NCI-H510A treated with DMSO at 0.1 percent for 48 hours (cell line): Measurements from ENCODE around the gene NOP9.
A peak's percentile ranks its signal among the peaks of the same experiment; 100 is the strongest.
"Not testable (repeated sequence)": the region's sequence is repeated elsewhere in the genome, so short reads cannot be mapped to it uniquely, and the experiment has no call there.

Experiments
- DNase-seq: peaks from one replicate; lab custom pipeline; 2025; lab: John Stamatoyannopoulos, UW

The NOP9 gene

GRCh38 chr14:24325963-24326362, 26.3 kb downstream of the NOP9 start:
- no peak for DNase-seq

- no peak for DNase-seq
These were observed 27.7 kb downstream of the NOP9 start for GRCh38 chr14:24327303-24327702.

- not testable (repeated sequence) for DNase-seq
These were observed 28.3 kb downstream of the NOP9 start for GRCh38 chr14:24327914-24328313.

GRCh38 chr14:24329073-24329663, 29.5 kb downstream of the NOP9 start:
- DNase-seq, result no peak

- no peak for DNase-seq
These were observed 30.1 kb downstream of the NOP9 start for GRCh38 chr14:24329736-24330135.

- DNase-seq, result no peak
These were observed 31.5 kb downstream of the NOP9 start for GRCh38 chr14:24330973-24331674.

- no peak for DNase-seq
These were observed 32.1 kb downstream of the NOP9 start for GRCh38 chr14:24331731-24332267.

GRCh38 chr14:24332268-24332993, 32.8 kb downstream of the NOP9 start:
- DNase-seq, result peak; percentile 38

- no peak for DNase-seq
These were observed 35.0 kb downstream of the NOP9 start, which contains the start of gene ADCY4 for GRCh38 chr14:24334431-24335291. Gene ADCY4, minus strand, starts transcription at chr14:24335071. Its CDS starts 419 bp downstream, at chr14:24334652.

GRCh38 chr14:24335461-24336171, 36.0 kb downstream of the NOP9 start:
- DNase-seq, result no peak

- no peak for DNase-seq
These were observed 37.6 kb downstream of the NOP9 start for GRCh38 chr14:24337144-24337823.

GRCh38 chr14:24337824-24338175, 38.1 kb downstream of the NOP9 start:
- no peak for DNase-seq

- DNase-seq, result no peak
These were observed 39.2 kb downstream of the NOP9 start for GRCh38 chr14:24338843-24339242.

GRCh38 chr14:24339284-24340151, 39.9 kb downstream of the NOP9 start, which contains the start of gene RIPK3:
Gene RIPK3, minus strand, starts transcription at chr14:24339991. Its CDS starts 165 bp downstream, at chr14:24339826.
- DNase-seq, result peak; percentile 68

- no peak for DNase-seq
These were observed 41.0 kb downstream of the NOP9 start for GRCh38 chr14:24340606-24341005.

- DNase-seq, result no peak
These were observed 43.2 kb downstream of the NOP9 start for GRCh38 chr14:24342889-24343288.

- DNase-seq, result no peak
These were observed 44.4 kb downstream of the NOP9 start for GRCh38 chr14:24343795-24344660.

GRCh38 chr14:24347134-24347533, 47.5 kb downstream of the NOP9 start:
- DNase-seq, result no peak

- DNase-seq, result no peak
These were observed 48.5 kb downstream of the NOP9 start for GRCh38 chr14:24348186-24348585.
